GM18951 (cell line): Measurements from ENCODE around the gene BTBD16.

ENCODE experiments used
- POLR2A ChIP-seq: IDR thresholded peaks from 4 replicates; pipeline ENCODE4 v1.6.1; 2011; ENCODE audit warnings: mild to moderate bottlenecking; ENCODE audit not compliant: insufficient read length, insufficient read depth; ENCODE audit errors: extremely low read depth
- in situ Hi-C: fragments of 300-500 bp; cut with MboI; formaldehyde crosslinking; loops from one replicate; pipeline ENCODE4 v1.12.0; 2022; ENCODE audit warnings: low sequenced_read_pairs, mixed read lengths, inconsistent platforms; ENCODE audit not compliant: unreplicated experiment

The BTBD16 gene

GRCh38 chr10:122299423-122300075, 28.5 kb downstream of the BTBD16 start:
- in situ Hi-C loops = loop anchor here (5.0 kb wide), 1 partner anchor 133 kb away; no protein-coding TSS in a partner anchor
- TF ChIP-seq POLR2A = no peak

- no peak for TF ChIP-seq POLR2A
- in situ Hi-C loops = no loop called here
Measured at GRCh38 chr10:122301055-122301810, 30.1 kb downstream of the BTBD16 start.

GRCh38 chr10:122301811-122302115, 30.7 kb downstream of the BTBD16 start:
- in situ Hi-C loops = no loop called here
- no peak for TF ChIP-seq POLR2A

GRCh38 chr10:122302315-122302714, 31.2 kb downstream of the BTBD16 start:
- in situ Hi-C loops = no loop called here
- TF ChIP-seq POLR2A = no peak

GRCh38 chr10:122303271-122304053, 32.4 kb downstream of the BTBD16 start:
- in situ Hi-C loops = no loop called here
- TF ChIP-seq POLR2A = no peak

- TF ChIP-seq POLR2A = no peak
- in situ Hi-C loops = no loop called here
Measured at GRCh38 chr10:122304054-122304579, 33.0 kb downstream of the BTBD16 start.

GRCh38 chr10:122306282-122306681, 35.2 kb downstream of the BTBD16 start:
- in situ Hi-C loops = no loop called here
- TF ChIP-seq POLR2A = no peak

GRCh38 chr10:122306744-122307143, 35.6 kb downstream of the BTBD16 start:
- no peak for TF ChIP-seq POLR2A
- in situ Hi-C loops = no loop called here

GRCh38 chr10:122307669-122308416, 36.7 kb downstream of the BTBD16 start:
- in situ Hi-C loops = no loop called here
- no peak for TF ChIP-seq POLR2A

GRCh38 chr10:122308417-122309141, 37.5 kb downstream of the BTBD16 start:
- TF ChIP-seq POLR2A = no peak
- in situ Hi-C loops = no loop called here

- in situ Hi-C loops = no loop called here
- no peak for TF ChIP-seq POLR2A
Measured at GRCh38 chr10:122310311-122311050, 39.4 kb downstream of the BTBD16 start.

GRCh38 chr10:122311051-122311410, 39.9 kb downstream of the BTBD16 start:
- in situ Hi-C loops = no loop called here

More at GRCh38 chr10:122311051-122311410, 39.9 kb downstream of the BTBD16 start:
- no peak for TF ChIP-seq POLR2A
